Endodermal cell (in vitro differentiated cells): ENCODE measurements around the gene C4BPA. TPM values are rescaled to one million over a fixed set of nuclear protein-coding genes. Genes with fewer than 3 reads are reported as not detected.
A peak's percentile ranks its signal among the peaks of the same experiment; 100 is the strongest.

Experiments used
- DNase-seq: peaks from one replicate; pipeline ENCODE4 v3.0.0-alpha.2; 2017
- H3K27ac ChIP-seq: 2 replicates; pipeline ENCODE4 v1.5.1; 2013; ENCODE audit warnings: mild to moderate bottlenecking, low read depth, low read length, moderate library complexity
- H3K27me3 ChIP-seq: 2 replicates; pipeline ENCODE4 v1.6.1; 2013; ENCODE audit warnings: mild to moderate bottlenecking, low read length, moderate library complexity; ENCODE audit not compliant: insufficient read depth, control insufficient read depth, poor library complexity, severe bottlenecking
- H3K36me3 ChIP-seq: 2 replicates; pipeline ENCODE4 v1.7.0; 2013; ENCODE audit warnings: mild to moderate bottlenecking, low read length, moderate library complexity; ENCODE audit not compliant: control insufficient read depth, insufficient read depth
- H3K4me1 ChIP-seq: one replicate; pipeline ENCODE4 v1.7.0; 2013; ENCODE audit warnings: low read length; ENCODE audit not compliant: control insufficient read depth, insufficient read depth
- H3K4me3 ChIP-seq: 2 replicates; pipeline ENCODE4 v1.5.1; 2013; ENCODE audit warnings: mild to moderate bottlenecking, low read length, moderate library complexity
- H3K9ac ChIP-seq: 2 replicates; pipeline ENCODE4 v1.6.1; 2013; ENCODE audit warnings: mild to moderate bottlenecking, low read length, moderate library complexity; ENCODE audit not compliant: poor library complexity, severe bottlenecking; ENCODE audit errors: extremely low read depth
- H3K9me3 ChIP-seq: 2 replicates; pipeline ENCODE4 v1.6.1; 2013; ENCODE audit warnings: mild to moderate bottlenecking, low read length, moderate library complexity; ENCODE audit not compliant: control insufficient read depth
- H3K27ac Mint-ChIP-seq: 2 replicates; pipeline ENCODE4 v1.8.0; 2020; ENCODE audit warnings: mixed read lengths
- H3K27me3 Mint-ChIP-seq: 2 replicates; pipeline ENCODE4 v1.8.0; 2021; ENCODE audit warnings: mild to moderate bottlenecking, mixed read lengths; ENCODE audit not compliant: insufficient read depth
- H3K36me3 Mint-ChIP-seq: 2 replicates; pipeline ENCODE4 v1.8.0; 2020; ENCODE audit warnings: low read depth, mixed read lengths
- H3K4me1 Mint-ChIP-seq: 2 replicates; pipeline ENCODE4 v1.8.0; 2020; ENCODE audit warnings: mixed read lengths
- H3K4me3 Mint-ChIP-seq: 2 replicates; pipeline ENCODE4 v1.8.0; 2020; ENCODE audit warnings: mild to moderate bottlenecking, moderate library complexity, mixed read lengths
- H3K9me3 Mint-ChIP-seq: 2 replicates; pipeline ENCODE4 v1.8.0; 2020; ENCODE audit warnings: mild to moderate bottlenecking, mixed read lengths
- WGBS, 2 experiments: methylation state at CpG; one replicate each; pipeline versions ENCODE4 v1.1.5 to v1.1.7; 2013; ENCODE audit warnings: missing lambda C conversion rate in 2 of 2, mixed read lengths in 1 of 2; ENCODE audit not compliant: insufficient coverage in 1 of 2, insufficient read length in 1 of 2; 5-methylcytosine and 5-hydroxymethylcytosine counted together
- total RNA-seq, 2 donors: library from RNA; stranded (reverse); fragmentation: NEBNext Ultra II Directional in 1 of 2; extraction: Animal tissue kit (Norgen Biotek cat#: 25700) in 1 of 2; gene quantifications; 2 replicates in 1 of 2; 3 replicates in 1 of 2; pipeline ENCODE4 v1.2.1, GENCODE V29; 2021
- TF ChIP-seq, protein P1 (sequence below): fragments of 200-600 bp; sonication (generic); conservative IDR thresholded peaks from 2 replicates; pipeline ENCODE4 v1.5.0; 2021; ENCODE audit warnings: antibody characterized with exemption, mild to moderate bottlenecking

Gene C4BPA
- total RNA-seq, 2 donors from 2014 or later: not detected

DNA sequence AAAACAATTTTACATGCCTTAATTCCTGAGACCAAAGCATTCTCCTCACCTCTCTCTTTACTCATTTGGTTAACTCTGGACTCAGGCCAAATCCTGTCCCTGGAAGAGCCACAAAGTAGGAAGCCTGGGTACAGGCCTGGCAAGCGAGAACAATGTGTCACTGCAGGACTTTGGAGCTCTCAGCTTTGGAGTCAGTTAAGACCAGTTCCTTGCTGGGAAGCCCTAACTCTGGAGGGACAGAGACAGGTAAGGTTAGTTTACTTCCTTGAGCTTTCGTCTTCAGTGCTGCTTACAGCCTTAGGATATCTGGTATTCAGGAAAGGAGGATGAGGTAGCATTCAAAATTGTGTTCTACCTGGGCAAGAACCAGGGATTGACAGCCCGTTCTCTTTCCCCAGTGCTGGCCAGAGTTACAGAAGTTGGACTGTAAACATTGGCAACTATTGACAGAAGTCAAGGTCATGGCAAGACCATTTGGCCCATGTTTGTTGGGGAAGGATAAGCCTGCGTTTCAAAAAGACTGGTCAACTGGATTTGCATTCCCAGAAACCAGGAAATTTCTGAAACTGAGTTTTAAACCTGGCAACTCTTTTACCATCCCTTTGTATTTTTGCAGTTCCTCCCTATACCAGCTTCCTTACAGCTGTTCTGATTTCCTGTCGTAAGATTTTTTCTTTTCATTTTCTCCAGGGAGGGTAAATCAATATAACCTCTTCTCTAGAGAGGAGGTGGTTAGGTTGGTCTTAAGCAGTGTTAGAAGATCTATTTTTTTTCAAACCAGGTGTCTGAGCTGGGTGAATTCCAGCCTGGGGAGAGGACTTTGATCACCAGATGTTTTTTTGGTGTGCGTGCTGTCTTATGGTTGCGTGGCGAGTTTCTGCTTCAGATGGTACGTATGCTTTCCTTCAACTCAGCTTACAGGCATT is 15.1 kb upstream of the C4BPA start, which contains the start of gene C4BPB:
Gene C4BPB, plus strand, starts transcription at position 160 of the 926 bp plus-strand sequence. Its CDS starts 672 bp downstream, at position 832.
- H3K27me3 ChIP-seq: no peaks in the 10 kb centered on the region
- H3K9ac ChIP-seq: no peak within 1 kb of the TSS
- no peaks in the 10 kb centered on the region for H3K4me1 ChIP-seq
- 92 to 93% methylated on average over 7 to 9 of the region's 9 CpGs for whole genome bisulfite sequencing, 2 experiments
- Mint-ChIP-seq H3K36me3 (no peaks in the 10 kb centered on the region), H3K27me3 (no peaks in the 10 kb centered on the region), H3K9me3 (no peaks in the 10 kb centered on the region), H3K4me1 (peaks cover 12% of the 10 kb centered on the region), H3K4me3 (no peak within 1 kb of the TSS), H3K27ac (no peak within 1 kb of the TSS)
- TF ChIP-seq, protein P1, sequence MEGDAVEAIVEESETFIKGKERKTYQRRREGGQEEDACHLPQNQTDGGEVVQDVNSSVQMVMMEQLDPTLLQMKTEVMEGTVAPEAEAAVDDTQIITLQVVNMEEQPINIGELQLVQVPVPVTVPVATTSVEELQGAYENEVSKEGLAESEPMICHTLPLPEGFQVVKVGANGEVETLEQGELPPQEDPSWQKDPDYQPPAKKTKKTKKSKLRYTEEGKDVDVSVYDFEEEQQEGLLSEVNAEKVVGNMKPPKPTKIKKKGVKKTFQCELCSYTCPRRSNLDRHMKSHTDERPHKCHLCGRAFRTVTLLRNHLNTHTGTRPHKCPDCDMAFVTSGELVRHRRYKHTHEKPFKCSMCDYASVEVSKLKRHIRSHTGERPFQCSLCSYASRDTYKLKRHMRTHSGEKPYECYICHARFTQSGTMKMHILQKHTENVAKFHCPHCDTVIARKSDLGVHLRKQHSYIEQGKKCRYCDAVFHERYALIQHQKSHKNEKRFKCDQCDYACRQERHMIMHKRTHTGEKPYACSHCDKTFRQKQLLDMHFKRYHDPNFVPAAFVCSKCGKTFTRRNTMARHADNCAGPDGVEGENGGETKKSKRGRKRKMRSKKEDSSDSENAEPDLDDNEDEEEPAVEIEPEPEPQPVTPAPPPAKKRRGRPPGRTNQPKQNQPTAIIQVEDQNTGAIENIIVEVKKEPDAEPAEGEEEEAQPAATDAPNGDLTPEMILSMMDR: no peak
- H3K4me3 ChIP-seq: no peak within 1 kb of the TSS
- H3K27ac ChIP-seq: no peak within 1 kb of the TSS
- no peaks in the 10 kb centered on the region for H3K9me3 ChIP-seq
- no peaks in the 10 kb centered on the region for H3K36me3 ChIP-seq
- no peak for DNase-seq

DNA sequence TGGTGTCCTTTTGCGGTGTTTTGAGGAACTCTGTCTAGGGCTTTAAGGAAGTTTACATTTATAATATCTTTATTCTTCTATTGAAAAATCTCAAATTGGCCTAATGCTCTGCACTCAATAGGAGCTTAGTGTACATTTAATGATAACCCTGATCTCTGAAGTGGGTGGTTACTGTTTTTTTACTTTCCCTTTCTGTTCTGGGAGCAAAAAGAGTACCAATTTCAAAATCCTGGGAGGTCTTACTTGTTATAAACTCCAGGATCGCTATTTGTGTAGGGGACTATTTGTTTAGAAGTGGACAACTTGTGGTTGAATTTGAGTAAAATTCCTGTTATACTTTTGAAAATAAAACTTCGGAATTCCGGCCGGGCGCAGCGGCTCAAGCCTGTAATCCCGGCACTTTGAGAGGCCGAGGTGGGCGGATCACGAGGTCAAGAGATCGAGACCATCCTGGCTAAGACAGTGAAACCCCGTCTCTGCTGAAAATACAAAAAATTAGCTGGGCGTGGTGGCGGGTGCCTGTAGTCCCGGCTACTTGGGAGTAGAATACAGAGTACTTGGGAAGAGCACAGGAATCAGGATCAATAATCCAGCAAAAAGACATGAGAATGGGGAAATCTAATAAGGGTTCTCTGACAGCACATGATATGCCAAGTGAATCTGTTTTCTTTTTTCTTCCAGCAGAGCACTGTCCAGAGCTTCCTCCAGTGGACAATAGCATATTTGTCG is 14.2 kb upstream of the C4BPA start:
- no peaks in the 10 kb centered on the region for H3K27me3 ChIP-seq
- H3K36me3 ChIP-seq: no peaks in the 10 kb centered on the region
- TF ChIP-seq, protein P1: no peak
- H3K27ac ChIP-seq: no peak overlapping the region
- Mint-ChIP-seq H3K4me3 (no peak overlapping the region), H3K36me3 (no peaks in the 10 kb centered on the region), H3K27ac (no peak overlapping the region), H3K27me3 (no peaks in the 10 kb centered on the region), H3K4me1 (peaks cover 6% of the 10 kb centered on the region), H3K9me3 (no peaks in the 10 kb centered on the region)
- H3K4me3 ChIP-seq: no peak overlapping the region
- no peak overlapping the region for H3K9ac ChIP-seq
- WGBS, 2 experiments: 94 to 96% methylated on average over 15 to 17 of the region's 17 CpGs
- H3K9me3 ChIP-seq: no peaks in the 10 kb centered on the region
- no peaks in the 10 kb centered on the region for H3K4me1 ChIP-seq
- DNase-seq: no peak

DNA sequence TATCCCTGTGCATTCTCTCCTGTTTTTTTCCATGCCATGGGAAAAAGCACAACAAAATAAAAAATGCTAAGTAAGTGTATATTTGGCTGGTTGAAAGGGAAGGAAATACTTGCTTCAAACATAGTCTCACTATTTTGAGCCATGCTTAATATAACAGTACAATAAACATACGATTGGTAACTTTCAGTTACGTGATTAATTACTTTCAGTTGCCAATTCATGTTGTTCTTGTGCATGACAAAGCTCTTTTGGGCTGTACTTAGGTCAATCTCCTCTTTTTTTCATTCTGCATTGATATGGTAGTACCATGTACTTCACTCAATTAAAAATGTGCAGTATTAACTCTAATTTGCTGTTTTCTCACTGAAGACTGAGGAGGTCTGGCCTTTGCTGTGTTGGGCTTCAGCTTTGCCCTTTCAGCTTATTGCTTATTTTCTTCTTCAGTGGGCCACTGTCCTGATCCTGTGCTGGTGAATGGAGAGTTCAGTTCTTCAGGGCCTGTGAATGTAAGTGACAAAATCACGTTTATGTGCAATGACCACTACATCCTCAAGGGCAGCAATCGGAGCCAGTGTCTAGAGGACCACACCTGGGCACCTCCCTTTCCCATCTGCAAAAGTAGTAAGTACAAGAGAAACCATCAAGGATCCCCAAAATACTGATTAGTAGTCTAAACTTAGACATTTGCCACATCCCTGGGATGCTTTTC is 12.7 kb upstream of the C4BPA start:
- H3K4me1 Mint-ChIP-seq: peaks cover 6% of the 10 kb centered on the region
- H3K27me3 Mint-ChIP-seq: peaks cover 5% of the 10 kb centered on the region
- 90 to 96% methylated on average over 4 of the region's 4 CpGs for WGBS, 2 experiments
- no peak overlapping the region for H3K27ac Mint-ChIP-seq
- H3K9me3 Mint-ChIP-seq: no peaks in the 10 kb centered on the region
- Histone ChIP-seq H3K27me3 (no peaks in the 10 kb centered on the region), H3K4me3 (no peak overlapping the region), H3K27ac (no peak overlapping the region), H3K36me3 (no peaks in the 10 kb centered on the region), H3K9ac (no peak overlapping the region), H3K4me1 (no peaks in the 10 kb centered on the region), H3K9me3 (no peaks in the 10 kb centered on the region)
- TF ChIP-seq, protein P1: peak; percentile 15
- no peak overlapping the region for H3K4me3 Mint-ChIP-seq
- DNase-seq: no peak
- H3K36me3 Mint-ChIP-seq: no peaks in the 10 kb centered on the region
